GM21423 (cell line): ENCODE data around the gene DYSF.
"Not testable (repeated sequence)": the region's sequence is repeated elsewhere in the genome, so short reads cannot be mapped to it uniquely, and the experiment has no call there.

Source experiments
- ATAC-seq: cut with Tn5 transposase; IDR thresholded peaks from one replicate; pipeline ENCODE4 v1.9.1; 2021; ENCODE audit warnings: mild to moderate bottlenecking, moderate library complexity; ENCODE audit not compliant: unreplicated experiment

Gene DYSF

DNA sequence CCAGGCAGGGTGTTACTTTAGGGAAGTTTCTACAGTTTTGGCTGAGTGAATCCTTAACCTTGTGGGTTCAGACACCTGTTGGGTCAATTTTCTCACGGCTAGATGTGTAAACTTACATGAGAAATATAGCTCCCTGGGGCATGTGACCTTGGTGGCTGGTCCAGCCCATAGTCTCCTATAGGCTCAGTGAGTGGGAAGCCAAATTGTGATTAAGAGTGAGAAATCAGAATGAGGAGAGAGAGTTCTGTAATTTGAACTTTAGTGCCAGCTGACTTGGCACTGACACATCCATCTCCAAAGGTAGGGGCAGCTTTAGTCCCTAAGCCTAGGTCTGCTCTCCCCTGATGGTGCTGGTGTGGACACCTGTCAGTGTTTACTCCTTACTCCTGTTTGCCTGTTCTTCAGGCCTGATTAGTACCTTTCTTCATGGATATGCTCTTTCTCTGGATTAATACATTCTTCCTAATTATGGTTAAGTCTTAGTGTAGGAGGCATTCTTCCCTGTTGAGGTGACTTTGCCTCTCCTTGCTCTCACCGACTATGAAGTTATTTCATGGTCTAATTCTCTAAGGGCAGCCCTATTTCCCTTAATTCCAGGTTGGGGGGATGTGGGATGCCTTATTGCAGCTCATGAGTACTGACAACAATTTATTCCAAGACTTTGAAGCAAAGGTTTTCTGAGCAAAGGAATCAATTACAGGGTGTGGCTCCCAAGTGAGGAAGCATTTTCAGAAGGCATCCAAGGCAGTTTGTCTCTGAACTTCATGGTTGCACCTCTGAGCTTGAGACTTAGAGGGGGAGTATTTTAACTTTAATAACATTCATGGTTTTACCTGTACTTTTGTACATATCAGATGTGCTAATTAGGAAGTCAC is 177.3 kb downstream of the DYSF start:
- no peak for ATAC-seq

DNA sequence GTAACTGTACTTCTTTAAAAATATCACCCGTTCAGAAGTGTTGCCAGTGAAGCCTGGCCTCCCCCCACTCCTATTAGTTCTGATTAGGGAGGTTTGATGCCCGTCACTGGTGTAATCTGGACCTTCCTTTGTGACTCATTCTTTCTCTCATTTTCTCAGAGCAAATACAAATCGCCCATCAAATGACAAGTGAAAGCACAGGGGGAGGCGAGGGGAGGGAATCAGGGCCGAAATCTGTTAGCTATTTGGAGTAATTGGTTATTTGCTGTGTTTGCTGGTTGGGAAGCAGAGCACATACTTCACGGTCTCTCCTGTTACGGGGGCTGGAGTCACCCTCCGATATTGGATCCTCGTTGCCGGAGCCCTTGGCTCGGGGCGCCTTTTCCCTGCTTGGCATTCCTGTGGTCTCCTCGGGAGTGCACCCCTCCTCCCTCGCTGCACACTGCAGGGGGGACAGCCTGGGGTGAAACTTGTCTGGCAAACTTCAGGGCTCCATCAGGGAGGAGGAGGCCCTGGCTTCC is 178.1 kb downstream of the DYSF start:
- no peak for ATAC-seq

DNA sequence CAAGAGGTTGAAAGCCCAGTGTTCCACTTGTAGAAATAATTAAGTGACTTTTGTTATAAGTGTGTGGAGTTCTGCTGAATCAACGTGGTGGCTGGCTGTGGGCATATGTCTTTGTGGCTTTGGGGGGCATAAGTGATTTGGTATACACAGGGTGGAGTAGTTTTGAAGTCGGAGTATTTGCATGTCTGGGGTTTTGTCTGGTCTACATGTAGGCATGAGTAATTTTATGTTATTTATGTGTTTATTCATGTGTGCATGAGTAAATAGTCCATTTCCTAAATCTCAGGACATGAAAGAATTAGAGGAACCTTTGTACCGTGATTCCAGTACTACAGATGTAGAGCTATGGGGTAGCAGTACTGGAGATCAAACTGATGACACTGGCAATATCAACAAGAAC is 179.7 kb downstream of the DYSF start:
- no peak for ATAC-seq

DNA sequence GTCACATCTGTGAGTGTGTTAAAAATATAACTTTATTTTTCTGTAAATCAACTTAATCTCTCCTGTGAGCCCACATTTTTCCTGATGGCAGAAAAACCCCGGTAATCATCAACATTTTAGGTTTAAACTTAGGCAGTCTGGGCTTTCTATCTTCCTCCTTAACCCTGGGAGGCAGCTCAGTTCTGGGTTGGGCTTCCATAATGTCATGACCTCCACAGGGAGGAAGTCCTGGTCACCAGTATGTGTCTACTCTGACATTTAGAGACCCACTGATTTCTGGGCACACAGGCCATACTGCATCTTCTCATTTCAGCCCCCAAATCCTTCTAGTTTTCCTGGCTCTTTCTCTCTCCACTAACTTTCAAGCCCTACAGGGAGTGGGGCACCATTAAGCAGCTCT is 181.2 kb downstream of the DYSF start:
- no peak for ATAC-seq

DNA sequence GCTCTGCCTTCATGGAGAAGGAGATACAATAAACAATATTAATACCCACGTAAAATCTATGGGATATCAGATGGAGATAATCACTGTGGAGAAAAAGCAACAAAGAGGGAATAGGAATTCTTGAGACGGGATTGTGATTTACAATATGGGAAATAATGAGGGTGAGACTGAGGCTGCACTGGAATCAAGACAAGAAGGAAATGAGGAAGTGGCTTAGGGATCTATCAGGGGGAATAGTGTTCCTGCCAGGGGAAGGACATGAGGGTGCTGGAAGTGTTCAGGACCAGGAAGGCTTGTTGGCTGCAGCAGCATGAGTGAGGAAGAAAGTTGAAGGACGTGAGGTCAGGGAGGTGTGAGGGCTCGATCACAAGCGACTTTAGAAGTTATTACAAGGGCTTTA is 182.4 kb downstream of the DYSF start:
- no peak for ATAC-seq

DNA sequence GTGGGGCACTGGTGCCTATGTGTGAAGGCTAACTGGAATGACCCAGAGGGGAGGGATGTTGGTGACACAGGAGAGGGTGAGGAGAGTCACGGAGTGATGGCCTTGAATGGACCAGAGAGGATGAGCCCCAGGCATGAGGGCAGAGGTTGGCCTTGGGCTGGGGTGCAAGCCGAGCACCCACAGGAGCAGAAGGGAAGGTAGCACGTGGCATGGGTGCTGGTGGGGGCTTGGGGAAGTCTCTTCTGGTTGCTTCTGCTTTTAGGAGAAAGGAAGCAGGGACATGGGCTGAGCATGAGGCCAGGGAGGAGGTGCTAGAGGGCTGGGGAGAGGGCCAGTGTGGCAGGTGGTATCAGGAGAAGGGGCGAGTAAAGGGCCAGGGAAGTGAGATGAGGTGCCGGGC is 183.8 kb downstream of the DYSF start:
- ATAC-seq, result no peak

DNA sequence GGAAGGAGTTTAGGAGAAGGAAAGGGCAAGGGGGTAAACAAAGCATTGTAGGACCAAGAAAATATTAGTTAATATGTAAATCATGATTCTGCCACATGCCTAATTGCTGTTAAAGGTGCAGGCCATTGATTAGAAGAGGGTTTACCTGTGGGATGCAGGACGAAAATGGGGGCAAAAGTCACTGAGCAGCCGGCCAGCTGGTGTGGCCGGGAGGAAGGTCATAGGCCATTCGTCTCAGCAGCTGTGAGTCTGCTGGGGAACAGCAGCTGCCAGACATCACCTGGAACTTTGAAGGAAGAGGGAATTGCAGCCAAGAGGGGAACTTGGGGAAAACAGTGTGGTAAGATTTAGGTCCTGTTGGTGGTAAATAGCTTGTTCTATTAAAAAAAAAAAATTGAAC is 184.4 kb downstream of the DYSF start:
- ATAC-seq, result no peak

DNA sequence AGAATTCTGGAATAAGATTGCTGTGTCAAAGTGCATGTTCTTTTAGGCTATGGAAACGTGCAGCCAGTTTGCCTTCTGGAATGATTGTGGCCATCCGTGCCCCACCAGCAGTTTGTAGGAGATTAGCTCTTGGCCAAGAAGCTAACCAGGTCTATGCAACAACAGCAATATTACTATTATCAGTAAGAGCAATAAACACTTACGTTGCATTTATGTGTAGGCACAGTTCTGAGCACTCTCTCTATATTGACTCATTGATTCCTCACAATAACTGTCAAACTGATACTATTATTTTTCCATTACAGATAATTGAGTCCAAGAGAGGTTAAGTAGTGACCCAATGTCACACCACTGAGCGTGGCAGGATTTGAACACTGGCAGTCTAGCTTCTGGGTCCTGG is 186.4 kb downstream of the DYSF start:
- ATAC-seq, result no peak

DNA sequence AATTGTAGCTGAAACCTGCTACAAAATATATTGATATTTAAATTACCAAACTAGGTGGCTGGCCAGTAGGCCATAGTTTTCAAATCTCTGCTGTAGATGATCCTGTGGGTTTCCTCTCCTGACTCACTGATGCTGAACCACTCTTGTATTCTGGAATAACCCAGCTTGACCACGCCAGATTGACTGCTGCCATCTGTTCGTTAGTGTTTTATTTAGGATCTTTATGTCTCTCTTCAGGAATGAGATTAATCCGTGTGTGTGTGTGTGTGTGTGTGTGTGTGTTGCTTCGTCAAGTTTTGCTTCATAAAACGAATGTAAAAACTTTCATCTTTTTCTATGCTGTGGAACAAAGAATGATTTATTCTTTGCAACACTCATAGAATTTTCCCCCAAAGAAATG is 187.1 kb downstream of the DYSF start:
- no peak for ATAC-seq

DNA sequence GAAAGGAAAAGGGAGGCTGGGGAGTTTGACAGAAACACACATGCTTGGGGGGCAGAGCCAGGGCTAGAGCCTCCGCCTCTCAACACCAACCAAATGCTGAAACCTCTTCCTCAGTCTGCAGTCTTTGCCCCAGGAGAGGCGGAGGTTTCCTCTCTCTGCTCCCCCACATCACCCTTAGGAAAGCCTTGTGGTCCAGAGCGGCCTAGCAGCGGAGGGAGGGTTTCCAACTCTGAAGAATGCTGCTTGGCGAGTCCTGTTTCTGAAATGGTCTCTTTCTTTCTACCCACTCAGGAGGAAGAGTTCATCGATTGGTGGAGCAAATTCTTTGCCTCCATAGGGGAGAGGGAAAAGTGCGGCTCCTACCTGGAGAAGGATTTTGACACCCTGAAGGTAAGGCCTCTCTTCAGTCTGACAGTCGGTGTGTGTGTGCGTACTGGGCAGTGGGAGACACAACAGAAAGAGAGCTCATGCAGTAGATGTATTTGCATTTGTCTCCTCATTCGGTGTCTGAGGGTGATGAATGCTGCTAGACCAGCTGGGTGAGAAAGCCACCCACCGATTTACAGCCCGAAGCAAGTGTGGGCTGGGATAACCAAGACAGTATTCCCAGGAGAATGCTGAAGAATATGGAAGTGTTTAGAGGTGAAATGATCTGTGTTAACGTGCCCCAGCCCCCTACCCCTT is 190.5 kb downstream of the DYSF start:
- ATAC-seq, result no peak

DNA sequence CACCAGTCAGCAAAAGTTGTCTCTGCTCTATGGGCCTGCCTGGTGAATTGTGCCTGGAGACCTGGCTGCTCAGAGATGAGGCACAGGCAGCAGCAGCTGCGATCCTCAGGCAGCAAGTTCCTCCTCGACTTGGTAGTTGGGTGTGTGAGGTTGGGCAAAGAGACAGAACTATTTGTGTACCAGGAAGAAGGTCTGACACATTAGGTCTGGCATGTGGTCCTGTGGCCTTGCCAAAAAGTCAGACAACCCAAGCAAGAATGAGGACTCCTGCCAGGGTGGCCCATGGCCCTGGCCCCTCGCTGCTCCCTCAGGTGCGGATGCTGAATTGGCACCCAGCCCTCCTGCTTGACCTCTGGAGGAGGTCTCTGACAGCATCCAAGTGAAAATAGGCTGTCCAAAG is 192.7 kb downstream of the DYSF start:
- no peak for ATAC-seq

DNA sequence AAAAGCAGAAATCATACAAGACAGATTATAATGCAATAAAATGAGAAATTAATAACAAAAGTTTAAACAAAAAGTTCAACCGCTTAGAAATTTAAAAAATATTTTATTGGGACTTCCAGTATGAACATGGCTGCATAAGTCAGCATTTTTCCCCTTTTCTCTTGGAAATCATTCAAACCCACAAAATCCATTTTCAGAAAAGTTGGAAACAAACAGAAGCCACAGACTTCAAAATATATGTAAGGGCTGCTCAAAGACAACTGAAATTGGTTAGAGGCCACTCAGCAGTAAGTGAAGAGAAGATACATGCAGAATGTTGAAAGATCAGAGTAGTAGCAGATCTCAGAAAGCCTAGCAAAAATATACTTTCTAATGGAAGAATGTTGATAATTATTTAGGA is 194.0 kb downstream of the DYSF start:
- no peak for ATAC-seq

DNA sequence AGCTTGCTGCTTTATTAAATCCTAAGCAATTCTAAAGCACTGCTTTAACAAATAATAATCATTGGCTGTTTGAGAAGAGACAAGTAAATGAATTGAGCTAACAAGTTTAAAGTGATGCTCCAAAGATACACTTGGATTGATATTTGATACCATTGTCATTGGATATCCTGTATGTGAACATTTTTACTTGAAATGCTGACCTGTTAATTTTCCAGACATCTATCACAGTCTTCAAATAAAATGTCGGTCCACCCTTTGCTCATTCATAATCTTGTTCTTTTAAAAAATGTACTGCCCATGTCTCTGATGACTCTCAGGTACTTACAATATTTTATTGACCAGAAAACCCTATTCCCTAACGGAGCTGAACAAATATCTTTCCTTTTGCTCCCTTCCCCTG is 202.1 kb downstream of the DYSF start:
- ATAC-seq, result no peak

DNA sequence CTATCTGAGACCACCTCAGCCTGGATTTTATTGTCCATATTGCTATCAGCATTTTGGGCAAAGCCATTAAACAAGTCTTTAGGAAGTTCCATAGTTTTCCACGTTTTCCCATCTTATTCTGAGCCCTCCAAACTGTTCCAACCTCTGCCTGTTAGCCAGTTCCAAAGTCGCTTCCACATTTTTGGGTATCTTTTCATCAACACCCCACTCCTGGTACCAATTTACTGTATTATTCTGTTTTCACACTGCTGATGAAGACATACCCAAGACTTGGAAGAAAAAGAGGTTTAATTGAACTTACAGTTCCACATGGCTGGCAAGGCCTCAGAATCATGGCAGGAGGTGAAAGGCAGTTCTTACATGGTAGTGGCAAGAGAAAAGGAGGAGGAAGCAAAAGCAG is 204.9 kb downstream of the DYSF start:
- ATAC-seq, result not testable (repeated sequence)

DNA sequence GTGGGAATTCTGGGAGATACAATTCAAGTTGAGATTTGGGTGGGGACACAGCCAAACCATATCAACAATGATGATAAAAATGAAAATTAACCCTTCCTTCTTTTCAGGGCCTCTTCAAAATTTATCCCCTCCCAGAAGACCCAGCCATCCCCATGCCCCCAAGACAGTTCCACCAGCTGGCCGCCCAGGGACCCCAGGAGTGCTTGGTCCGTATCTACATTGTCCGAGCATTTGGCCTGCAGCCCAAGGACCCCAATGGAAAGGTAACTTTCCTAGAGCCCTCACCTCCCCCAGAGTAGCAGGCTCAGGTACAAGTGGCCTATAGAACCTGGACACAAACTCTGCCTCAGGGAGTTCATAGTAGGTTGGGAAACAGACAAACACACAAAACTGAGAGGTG is 205.4 kb downstream of the DYSF start:
- ATAC-seq, result no peak

DNA sequence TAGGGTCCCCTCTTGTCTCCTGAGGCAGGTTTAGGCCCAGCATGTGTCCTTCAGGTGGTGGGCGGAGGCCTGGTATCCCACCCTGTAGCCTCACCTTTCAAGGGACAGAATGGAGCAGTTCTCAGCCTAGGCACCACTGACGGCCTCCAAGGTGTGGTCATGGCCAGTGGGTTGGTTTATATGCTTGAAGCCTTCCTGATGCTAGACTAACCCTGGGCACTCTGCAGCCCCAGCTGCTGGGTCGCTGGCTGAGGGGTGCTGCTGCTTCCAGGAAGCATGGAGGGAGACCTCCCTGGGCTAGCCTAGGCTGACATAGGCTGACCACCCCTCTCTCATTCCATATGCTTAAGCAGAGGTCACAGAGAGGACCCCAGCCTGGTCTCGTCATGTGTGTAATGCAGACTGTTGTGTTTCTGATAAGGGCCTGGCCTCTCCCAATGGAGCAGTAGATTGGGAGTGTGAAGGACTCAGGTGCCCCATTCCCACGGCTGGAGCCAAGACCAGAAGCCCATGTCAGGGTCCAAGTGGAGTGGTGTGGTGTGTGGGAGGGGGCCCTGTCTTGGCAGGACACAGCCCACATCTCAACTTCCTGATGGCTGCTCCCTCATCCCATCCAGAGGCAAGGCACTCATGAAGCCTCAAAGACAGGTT is 206.6 kb downstream of the DYSF start:
- no peak for ATAC-seq

DNA sequence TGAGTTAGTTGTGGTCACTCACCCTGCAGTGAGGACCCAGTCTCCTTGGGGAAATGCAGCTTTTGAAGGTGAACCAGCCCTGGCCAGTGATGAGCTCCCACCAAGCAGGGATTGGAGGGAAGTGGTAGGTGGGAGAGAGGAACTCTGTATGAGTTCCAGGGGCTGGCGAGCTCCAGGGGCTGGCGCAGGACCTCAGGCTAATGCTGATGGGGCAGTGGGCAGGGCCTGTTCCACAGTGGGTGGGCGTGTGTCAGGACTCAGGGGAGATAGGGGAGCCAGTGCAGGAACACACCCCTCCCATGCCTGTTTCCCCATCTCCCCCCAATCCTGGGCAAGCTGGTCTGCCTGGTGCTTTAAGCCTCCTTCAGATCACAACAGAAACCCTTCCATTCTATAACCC is 208.4 kb downstream of the DYSF start:
- no peak for ATAC-seq

DNA sequence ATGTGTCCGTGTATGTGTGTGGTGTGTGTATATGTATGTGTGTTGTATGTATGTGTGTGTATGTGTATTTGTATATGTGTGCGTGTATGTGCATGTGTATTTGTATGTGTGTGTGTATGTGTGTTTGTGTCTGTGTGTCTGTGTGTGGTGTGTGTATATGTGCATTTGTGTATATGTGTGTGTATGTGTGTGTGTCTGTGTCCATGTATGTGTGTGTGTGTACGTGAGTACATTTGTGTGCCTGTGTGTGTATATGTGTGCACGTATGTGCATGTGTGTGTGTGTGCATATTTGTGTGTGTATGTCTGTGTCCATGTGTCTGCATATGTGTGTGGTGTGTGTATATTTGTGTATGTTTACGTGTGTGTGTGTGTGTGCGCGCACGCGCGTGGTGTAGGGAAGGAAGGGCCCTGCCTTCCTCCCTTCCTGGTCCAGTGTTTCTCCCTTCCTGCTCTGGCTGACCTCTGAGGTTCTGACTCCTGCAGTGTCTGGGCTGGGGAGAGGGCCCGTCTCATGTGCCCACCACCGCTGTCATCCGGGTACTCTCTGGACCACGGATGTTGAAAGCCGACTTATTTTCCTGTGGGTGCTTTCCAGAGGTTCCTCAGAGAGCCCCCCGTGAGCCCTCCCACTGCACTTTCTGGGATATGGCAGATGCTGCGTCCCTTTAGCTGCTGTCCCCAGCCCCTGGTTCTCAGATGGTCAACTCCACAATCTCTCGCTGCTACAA is 209.5 kb downstream of the DYSF start:
- ATAC-seq, result no peak

DNA sequence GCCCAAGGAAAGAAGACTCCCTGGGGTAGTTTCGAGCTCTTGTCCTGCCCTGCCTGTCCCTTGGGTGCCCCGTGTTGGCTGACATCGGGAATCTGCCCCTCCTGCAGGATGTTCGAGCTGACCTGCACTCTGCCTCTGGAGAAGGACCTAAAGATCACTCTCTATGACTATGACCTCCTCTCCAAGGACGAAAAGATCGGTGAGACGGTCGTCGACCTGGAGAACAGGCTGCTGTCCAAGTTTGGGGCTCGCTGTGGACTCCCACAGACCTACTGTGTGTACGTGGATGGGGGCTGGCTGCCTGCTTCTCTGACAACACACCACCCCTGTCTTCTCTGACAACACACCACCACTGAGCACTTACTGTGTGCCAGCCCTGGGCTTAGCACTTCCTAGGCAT is 210.8 kb downstream of the DYSF start:
- ATAC-seq, result no peak

DNA sequence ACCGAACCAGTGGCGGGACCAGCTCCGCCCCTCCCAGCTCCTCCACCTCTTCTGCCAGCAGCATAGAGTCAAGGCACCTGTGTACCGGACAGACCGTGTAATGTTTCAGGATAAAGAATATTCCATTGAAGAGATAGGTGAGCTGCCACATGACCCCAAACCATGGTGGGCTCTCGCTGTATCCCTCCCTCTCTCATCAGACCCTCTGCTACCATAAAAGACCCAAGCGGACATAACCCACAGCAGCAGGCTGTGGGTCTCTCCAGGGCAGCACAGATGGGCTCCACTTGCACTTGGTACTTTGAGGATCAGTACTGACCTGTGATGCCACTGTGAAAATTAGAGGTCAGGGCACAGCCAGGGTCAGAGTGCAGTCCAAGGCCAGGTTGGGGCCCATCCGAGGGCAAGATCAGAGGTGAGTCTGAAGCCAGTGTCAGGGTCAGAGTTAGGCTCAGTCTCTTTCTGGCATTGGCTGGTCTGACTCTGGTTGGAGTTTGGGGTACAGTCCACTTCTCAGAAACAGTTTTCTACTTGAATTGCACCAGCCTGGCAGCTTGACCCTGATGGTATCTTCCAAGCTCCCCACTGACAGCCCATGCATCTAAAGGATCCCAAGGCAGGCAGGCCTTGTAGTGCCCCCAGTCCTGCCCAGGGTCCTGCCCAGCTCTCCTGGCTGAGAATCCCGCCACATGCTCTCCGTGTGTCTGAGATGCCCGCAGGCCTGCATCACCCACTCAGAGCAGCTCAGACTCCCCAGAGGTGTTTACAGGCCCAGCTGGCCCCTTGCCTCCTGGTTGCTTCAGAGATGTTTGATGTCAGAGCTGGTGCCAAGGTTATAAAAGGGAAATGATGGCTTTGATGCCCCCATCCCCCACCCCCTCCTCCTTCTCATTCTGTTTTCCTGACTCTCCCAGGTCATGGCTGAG is 212.1 kb downstream of the DYSF start:
- ATAC-seq, result no peak
